RCC 7860 (cell line): ENCODE data around the gene ELMOD3.
"Not testable (repeated sequence)": the region's sequence is repeated elsewhere in the genome, so short reads cannot be mapped to it uniquely, and the experiment has no call there.

Experiments used
- DNase-seq: peaks from one replicate; pipeline ENCODE4 v3.0.0-alpha.2; 2015; ENCODE audit warnings: low spot score
- FAIRE-seq: peaks from 2 replicates; lab custom pipeline; 2012; peaks lifted over from hg19 to GRCh38; lab: Jason Lieb, UNC

Gene ELMOD3

DNA sequence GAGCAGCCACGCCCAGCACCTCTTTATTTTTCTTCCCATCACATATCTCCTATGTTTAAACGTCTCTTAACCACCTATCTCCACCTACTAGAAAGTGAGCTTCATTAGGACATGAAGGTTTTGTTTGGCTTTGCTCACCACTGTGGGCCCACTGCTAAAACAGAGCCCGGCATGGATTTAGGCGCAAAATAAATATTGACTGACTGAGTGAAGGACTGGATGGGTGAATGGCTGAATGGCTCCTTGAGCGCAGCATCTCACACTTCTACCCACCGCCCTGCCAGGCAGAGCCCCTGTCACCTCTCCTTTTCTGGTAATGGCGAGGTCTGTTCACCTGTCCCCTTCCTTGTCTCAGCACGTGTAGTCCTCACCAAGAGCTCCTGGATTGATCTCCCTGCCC lies 45.5 kb downstream of the ELMOD3 start:
- FAIRE-seq (no peak), DNase-seq (no peak)

DNA sequence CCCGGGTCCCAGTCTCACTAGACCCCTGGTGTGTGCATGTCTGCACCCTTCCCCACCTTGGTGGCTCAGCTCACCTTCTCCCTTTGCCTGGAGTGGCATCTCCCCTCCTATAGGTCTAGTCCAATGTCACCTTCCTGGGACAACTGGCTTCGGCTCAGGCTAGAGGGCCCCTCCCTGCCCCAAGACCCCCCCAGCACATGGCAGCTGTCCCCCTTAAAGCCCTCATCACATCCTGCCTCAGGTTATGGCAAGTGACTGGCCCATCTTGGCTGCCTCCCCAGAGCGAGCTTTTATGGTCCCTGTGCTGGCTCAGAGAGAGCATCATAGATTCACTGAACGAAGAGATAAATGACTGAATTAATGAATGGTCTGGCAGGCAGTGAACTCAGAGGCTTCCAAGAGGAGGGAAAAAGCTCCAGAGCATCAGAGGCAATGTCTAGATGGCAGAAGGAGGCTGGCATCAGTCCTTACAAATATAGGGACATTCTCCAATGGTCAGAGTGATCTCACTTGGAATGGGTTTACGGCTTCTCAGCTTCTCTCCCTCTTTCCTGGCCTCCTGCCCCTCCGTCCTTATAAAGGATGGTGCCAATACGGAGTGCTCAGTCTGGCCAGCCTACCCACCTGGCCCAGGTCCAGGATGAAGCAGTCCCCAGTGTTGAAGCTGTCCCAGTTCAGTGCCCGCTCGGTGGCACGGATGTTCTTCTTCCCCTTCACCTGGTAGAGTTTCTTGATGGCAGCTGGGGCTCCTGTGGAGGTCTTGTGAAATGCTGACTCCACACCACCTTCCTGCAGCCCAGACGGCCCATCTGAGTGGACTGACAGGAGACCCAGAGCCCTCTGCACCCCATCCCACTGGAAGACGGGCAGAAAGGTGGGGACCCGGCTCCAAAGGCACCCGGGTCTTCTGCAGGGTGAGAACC lies 46.2 kb downstream of the ELMOD3 start:
- DNase-seq, result no peak
- FAIRE-seq, result no peak

DNA sequence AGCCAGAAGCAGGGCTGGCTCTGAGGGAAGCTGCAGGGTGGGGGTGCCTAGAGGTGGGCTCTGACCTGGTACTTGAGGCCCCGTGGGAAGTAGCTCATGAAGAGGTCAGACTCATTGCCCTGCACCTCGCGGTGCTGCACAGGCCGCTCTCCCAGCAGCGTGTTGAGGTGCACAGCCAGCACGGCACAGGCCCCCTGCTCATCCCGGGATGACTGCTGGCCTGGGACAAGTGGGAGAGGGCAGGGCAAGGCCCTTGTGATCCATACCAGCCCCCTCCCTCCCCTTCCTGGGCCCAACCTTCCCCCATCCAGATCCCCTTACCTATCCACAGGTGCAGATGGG lies 46.9 kb downstream of the ELMOD3 start:
- no peak for DNase-seq
- FAIRE-seq, result no peak

DNA sequence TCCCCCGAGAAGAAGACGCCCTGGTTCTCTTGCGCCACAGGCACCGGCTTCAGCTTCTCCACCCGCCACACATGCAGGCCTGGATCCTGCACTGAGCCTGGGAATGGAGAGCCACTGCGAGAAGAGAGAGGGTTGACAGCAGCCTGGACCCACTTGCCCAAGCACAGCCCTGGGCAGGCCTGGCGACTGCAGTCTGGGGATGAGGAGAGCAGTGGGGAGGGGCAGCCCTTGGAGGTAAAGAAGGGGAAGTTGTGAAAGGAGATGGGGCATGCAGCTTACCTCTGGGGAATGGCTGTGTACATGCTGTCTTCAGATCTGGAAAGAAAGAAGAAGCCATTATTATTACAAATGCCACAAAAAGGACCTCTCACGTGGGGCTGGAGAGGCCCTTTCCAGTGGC lies 47.3 kb downstream of the ELMOD3 start:
- FAIRE-seq (no peak), DNase-seq (no peak)

DNA sequence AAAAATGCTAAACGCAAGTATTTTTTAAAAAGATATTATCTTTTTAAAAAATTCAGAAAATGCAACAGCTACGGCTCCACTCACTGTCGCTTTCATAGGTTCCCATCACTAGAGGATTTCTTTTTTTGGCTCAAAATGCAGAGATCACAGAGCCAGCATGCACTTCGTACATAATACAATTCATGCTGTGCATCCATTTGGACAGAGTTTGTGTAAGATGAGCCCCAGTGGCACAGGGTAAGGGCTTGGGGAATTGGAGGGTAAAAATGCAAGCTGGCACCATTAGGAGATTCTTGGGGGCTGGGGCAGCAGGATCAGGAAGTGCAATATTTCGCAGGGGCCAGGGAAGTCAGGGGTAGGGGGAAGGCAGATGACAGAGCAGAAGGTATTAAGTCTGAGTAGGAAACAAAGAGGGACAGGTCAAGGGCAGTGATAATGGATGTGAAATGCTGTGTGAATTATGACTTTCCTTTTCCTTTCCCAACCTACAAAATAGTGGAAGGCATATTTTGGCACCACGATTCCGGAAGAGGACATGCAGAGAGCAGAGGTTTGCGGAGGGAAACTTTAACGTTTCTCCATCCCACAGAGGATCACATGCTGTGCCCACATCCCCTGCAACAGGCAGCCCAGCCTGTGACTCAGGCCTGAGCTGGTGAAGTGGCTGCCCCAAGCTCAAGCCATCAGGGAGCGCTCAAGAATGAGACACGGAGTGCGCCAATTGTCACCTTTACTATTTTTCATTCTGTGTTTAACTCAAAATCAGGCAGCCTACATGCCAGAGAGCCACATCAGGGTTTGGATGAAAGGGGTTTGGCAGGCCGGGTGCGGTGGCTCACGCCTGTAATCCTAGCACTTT lies 50.9 kb downstream of the ELMOD3 start:
- DNase-seq (peak; percentile 93), FAIRE-seq (peak; percentile 96)

DNA sequence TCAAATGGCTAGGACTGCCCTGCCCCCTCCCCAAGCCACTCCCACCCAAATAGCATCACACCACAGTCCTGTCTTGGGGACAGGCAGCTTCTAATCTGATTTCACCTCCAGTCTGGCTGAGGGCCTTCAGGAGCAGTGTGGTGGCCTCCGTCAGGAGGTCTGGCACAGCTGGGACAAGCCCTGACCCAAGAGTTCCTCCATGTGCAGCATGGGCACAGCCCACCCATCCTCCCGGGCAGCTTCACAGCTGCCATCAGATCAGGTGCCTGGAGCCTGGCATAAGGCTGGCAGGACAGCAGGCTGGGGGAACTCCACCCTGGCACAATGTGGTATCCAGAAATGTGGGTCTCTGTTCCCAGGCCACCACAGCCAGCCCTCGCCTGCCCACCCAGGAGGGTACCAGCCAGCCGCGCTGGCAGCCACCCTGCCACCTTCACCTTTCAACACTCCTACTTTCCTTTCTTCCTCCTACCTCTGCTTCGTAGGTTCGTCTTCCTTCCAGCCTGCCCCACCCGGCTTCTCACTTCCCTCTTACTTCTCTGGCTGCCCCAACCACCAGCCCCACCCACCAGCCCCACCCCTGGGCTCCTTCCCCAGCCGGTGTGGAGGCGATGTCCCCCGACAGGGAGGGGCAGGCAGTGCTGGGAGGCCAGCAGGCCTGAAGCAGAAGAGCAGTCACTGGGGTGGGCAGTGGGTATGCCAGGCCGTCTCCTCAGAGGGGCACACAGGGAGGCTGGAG lies 55.4 kb downstream of the ELMOD3 start, which contains the start of gene CAPG:
Gene CAPG (minus strand): TSS at position 522 of the 739 bp plus-strand sequence. CDS start 8,221 bp downstream, outside the sequence.
- FAIRE-seq (no peak), DNase-seq (peak; percentile 55)

DNA sequence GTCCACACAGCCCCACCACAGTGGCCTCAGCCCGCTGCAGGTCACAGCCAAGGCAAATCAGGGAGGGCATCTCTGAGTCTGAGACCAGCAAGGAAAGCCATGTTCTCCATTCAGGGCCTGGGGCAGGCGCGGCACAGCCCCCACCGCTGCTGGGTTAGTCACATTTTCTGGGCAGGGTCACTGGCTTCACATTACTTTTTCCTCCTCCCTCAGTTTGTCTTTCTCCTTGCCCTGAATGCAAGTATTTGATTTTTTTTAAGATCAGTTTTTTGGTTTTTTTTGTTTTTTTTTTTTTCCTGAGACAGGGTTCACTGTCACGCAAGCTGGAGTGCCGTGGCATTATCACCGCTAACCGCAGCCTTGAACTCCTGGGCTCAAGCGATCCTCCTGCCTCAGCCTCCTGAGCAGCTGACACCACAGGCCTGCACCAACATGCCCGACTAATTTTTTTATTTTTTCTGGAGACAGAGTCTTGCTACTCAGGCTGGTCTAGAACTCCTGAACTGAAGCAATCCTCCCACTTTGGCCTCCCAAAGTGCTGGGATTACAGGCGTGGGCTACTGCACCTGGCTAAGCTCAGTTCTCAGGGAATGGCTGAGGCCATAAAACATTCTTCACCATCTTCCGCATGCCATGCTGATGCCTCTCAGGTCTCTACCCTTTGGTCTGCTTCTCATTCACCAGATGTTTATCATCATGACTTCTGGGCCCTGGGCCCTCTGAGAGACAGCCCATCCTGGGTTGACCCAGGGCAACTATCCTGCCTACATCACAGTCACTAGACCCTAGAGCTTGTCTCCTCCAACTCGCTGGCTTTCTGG lies 56.2 kb downstream of the ELMOD3 start:
- no peak for FAIRE-seq
- DNase-seq, result peak; percentile 49

DNA sequence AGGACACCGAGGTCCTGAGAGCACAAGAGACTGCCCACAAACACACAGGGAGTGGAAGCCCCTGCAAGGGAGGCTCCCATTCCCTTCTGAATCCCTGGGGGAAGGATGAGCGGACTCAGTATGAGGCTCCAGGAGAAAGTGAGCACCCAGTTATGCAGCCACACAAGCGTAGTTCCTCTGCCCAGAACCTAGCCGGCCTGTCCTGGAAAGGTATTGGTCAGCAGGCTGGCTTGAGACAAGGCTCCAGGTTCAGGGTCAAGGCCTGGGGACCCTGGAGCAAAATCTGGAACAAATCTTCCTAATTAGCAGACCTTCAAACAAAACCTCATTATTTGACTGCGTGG lies 56.8 kb downstream of the ELMOD3 start:
- DNase-seq, result no peak
- no peak for FAIRE-seq

DNA sequence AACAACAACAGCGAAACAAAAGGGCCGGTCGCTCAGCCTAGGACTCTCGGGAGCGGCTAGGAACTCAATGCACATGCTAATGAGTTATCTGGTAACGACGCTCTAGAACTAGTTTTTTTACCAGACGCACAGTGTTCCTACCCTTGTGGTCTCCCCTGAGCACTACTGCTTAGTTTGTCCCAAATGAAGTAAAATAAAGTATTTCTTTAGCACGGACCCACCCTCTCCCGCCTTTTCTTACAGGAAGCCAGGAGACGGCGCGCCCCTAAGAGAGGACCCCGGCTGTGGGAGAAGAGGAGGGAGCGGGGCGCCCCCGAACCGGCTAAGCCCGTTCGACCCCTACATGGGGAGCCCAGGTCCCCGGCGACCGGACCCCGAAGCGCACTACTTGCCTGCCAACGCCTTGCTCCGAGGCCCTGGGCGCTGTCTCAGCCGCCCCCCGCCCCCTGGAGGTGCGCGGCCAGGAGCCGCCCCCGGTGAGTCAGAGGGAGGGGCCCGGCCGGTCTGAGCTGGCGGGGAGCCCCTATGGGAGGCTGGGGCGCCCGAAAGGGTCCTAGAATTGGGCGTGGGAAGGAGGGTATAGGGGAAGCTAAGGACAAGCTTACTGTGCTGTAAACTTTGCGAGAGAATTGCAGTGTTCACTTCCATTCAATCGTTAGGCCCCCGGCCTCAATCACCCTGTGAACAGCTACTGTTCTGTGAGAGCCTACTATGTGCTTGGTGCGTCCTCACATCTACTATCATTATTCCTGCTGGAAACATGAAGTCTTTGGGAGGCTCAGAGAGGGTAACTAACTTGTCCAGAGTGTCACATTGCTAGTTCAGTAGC lies 59.2 kb downstream of the ELMOD3 start:
- FAIRE-seq (no peak), DNase-seq (peak; percentile 26)

DNA sequence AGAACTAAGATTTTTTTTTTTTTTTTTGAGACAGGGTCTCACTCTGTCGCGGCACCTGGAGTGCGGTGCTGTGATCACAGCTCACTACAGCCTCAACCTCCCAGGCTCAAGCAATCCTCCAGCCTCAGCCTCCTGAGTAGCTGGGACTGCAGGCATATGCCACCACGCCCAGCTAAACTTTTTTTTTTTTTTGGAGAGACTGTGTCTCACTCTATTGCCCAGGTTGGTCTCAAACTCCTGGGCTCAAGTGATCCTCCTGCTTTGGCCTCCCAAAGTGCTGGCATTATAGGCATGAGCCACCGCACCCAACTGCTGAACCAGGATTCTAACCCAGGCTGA lies 59.8 kb downstream of the ELMOD3 start:
- not testable (repeated sequence) for FAIRE-seq, DNase-seq

DNA sequence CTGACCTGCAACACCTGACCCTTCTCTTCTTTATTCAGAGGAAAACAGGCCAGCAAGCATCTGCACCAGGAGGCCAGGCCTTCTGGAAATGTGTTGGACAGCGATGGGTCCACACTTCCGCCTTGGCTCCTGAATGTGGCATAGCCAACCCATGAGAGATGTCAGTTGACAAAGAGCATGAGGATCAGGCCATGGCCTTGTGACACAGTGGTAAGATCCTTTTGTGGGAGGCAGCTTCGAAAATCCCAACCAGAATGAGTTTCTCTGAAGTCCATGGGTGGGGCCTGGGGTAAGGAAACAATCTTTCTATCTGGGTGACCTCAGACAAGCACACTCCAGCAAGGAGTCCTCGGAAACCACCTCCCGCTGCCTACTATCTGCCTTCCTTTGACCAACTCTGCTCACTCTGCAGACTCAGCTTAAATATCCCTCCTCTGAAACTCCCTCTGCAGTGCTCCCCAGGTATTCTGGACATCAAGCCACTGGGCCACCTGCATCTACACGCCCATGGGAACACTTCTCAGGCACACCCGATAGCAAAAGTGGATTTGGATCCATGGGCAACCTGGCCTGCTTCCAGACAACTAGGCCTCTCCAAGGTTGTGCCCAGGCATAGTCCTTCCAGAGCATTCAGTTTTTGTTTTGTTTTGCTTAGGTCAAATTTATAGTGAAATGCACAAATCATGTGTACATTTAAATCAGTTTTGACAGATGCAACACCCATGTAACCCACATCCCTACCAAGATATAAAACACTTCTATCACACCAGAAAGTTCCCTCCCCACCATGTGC lies 60.4 kb downstream of the ELMOD3 start:
- FAIRE-seq (no peak), DNase-seq (peak; percentile 17)

DNA sequence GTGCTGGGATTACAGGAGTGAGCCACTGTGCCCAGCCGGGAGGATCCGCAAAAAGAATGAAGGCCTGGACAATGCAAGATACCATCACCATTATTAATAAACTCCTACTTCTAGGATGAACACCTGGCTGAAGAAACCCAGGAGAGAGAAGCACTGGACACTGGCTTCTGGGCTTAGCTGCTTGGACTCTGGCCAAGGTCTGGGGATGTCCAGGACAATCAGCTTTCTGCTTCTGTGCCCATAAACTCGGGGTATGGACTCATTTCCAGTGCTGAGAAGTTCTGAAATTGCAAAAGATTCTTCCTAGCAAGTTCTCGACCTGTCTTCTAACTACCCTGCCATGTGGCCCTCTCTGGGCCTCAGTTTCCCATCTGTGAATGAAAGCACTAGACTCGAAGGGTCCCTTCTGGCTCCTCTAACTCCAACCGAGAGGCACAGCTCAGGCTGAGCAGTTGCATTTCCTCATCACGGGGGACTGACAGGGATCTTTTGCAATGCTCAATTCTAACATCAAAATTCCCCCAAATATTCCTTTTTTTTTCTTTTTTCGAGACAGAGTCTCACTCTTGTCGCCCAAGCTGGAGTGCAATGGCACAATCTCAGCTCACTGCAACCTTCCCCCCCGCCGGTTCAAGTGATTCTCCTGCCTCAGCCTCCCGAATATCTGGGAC lies 61.5 kb downstream of the ELMOD3 start:
- DNase-seq (no peak), FAIRE-seq (no peak)

DNA sequence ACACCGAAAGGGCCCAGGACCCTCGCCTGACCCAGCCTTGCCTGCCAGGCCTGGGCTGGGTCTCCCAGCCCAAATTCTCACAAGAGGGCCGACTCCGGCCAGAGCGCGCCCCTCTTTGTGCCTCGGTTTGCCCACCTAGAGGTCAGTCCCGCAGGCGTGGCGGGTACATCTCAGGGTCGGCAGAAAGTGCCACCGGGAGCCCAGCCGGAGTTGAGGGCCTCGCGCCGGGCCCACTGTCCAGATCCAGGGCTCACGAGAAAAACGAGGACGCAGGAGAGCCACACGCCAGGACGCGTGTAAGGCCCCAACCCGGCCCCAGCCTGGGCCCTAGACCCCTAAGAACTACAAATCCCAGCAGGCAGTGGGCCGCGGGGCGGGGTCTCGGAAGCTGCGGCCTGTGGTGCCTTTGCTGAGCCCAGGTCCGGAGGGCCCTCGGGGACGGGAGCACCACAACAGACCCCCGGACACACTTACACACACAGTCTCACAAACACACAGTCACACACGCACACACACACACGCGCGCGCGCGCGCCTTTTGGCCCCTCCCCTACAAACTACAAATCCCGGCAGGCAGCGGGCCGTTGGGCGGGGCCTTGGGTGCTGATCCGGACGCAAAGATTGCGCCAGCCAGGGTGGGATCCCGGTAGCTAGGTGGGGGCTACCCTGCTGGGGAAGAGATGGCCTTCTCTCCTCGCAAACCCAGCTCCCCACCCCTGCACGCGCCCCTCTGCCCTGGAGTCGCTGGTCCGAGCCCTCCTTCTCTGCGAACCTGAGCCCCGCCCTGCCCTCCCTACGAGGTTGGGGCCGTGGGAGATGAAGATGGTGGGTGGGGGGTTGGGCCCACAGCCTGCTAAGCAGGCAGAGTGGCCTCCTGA lies 63.8 kb downstream of the ELMOD3 start, which contains the start of gene SH2D6:
Gene SH2D6 (plus strand): TSS at position 583 of the 877 bp plus-strand sequence. CDS start 10,752 bp downstream, outside the sequence.
- FAIRE-seq (no peak), DNase-seq (peak; percentile 56)

DNA sequence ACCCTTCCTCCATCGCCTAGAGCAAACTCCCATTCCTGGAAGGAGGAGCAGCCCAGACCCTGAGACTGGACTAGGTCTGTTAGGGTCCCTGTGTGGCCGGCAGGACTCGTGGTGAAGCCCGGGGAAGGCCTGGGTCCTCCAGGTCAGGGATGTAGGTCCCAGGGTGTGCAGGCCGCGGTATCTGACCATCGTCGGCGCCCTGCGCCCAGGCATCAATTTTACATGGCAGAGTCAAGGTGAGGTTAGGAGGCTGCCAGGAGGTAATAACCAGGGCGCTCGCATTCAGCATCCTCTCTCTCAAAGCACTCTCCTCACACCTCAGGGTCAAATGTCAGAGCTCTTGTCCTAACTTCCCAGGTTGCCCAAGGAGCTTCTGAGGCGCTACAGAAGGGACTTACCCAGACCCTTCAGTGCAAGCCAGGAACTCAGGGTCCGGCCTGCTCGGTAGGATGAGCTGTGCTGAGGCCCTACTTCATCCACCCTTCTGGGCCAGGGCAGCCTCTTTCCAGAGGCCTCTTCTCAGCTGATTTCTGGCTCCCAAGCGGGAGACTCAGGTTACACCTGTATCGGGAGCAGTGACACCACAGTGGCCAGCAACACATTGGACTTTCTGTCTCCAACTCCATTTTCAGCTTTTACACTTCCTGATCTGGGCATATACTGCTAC lies 64.6 kb downstream of the ELMOD3 start:
- DNase-seq (no peak), FAIRE-seq (no peak)

DNA sequence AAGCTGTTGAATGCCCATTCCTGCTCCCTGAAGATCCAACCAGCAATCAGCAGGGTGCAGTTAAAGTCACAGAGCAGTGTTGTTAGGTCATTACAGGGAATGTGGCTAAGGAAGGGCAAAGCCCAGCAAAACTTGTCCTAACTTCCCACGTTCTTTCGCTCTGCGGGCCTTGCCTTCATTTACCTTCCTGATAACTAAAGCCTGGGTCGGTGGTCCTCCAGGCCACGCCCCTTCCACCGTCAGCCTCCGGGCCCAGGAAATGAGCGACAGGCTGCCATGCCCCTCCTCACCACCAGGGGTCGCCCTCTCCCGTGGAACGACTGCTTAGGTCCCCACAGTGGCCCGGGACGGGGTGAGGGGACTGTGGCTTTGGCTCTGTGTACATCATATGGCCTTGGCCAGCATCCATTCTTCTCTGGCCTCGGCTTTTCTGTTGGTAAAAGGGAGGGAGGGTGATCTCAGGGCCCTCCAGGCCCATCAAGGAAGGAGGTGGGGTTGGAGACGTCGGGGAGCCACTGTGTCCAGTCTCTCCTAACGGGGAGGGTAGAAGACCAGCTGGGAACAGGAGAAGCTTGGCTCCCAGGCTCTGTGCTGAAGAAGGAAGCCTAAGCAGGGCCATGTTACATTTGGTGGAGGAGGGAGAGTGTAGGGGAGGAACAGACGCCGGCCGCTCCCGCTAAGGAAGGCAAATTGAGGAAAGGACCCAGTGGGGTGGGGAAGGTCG lies 66.1 kb downstream of the ELMOD3 start:
- DNase-seq (peak; percentile 61), FAIRE-seq (no peak)
